ENCODE results near the gene TDRD15. TPM values are rescaled to one million over a fixed set of nuclear protein-coding genes. Genes with fewer than 3 reads are reported as not detected.

Gene TDRD15
- total RNA-seq, 3 donors from 2014 or later: not detected

DNA sequence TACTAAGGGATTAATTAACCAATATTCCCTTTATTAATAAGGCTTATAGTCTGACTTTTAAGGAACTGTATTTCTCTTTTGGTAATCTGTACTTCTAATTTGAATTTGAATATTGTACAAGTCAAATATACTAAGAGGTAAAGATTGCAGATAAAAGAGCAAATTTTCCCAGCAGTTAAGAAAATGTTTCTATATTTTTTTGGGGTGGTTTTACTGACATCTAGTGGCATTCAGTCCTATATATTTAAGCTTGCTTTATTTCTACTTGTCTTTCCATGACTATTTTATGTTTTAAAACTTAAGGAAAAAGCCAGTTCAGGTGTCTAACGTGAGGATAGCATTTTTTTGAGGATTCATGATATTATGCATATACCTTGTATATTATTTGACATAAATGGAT lies 41.6 kb downstream of the TDRD15 start:
- Histone ChIP-seq H3K9me3 (no peaks in the 10 kb centered on the region), H3K4me1 (ENCODE audit: low read depth) (no peaks in the 10 kb centered on the region), H3K36me3 (ENCODE audit: low read depth) (no peaks in the 10 kb centered on the region), H3K4me3 (no peak overlapping the region)
- ATAC-seq (no peak), DNase-seq (no peak)
- intact Hi-C loops (cut with DNase I, micrococcal nuclease): no loop called here
- TF ChIP-seq, protein P1, sequence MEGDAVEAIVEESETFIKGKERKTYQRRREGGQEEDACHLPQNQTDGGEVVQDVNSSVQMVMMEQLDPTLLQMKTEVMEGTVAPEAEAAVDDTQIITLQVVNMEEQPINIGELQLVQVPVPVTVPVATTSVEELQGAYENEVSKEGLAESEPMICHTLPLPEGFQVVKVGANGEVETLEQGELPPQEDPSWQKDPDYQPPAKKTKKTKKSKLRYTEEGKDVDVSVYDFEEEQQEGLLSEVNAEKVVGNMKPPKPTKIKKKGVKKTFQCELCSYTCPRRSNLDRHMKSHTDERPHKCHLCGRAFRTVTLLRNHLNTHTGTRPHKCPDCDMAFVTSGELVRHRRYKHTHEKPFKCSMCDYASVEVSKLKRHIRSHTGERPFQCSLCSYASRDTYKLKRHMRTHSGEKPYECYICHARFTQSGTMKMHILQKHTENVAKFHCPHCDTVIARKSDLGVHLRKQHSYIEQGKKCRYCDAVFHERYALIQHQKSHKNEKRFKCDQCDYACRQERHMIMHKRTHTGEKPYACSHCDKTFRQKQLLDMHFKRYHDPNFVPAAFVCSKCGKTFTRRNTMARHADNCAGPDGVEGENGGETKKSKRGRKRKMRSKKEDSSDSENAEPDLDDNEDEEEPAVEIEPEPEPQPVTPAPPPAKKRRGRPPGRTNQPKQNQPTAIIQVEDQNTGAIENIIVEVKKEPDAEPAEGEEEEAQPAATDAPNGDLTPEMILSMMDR (IDR thresholded peaks at IDR 0.05): no peak

DNA sequence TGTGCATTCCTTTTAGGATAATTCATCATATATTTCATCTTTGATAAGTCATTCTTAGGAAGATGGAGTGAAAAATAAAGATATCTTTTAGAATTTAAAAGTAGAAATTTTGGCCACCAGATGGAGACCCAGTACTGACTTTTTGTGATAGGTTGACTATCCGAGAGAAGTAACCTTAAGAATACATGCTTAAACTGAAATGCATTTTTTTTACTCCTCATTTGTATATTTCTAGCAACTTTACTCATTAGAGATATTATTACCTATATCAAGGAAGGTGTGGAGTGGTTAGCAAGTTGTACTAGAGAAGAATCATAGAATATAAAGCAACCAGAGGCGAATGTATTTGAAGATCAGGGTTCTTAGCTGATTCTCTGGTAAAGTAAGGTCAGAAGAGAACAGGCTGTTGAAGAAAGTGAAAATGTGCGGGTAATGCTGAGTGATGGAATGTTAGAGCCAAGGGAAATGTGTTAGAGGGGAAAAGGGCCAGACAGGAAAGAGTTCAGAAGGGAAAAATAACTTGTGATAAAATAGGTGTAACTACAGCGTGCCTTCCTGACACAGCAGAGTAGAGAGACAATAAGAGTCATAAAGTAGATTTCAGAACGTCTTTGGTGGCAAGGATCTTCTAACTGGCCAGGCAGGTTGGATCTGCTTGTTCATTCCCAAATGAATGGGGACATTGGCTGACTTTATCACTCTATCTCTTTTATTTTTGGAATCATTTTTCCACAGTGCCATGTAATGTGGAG lies 52.3 kb downstream of the TDRD15 start:
- Histone ChIP-seq H3K4me1 (ENCODE audit: low read depth) (no peaks in the 10 kb centered on the region), H3K36me3 (ENCODE audit: low read depth) (no peaks in the 10 kb centered on the region), H3K9me3 (no peaks in the 10 kb centered on the region), H3K4me3 (no peak overlapping the region)
- TF ChIP-seq, protein P1 (IDR thresholded peaks at IDR 0.05): no peak
- DNase-seq (peak in 1 of 3 donors; percentile 53), ATAC-seq (no peak)
- intact Hi-C loops (cut with DNase I, micrococcal nuclease): loop anchor here (2.0 to 10.0 kb wide), 2 partner anchors 139 to 141 kb away; no protein-coding TSS in a partner anchor

DNA sequence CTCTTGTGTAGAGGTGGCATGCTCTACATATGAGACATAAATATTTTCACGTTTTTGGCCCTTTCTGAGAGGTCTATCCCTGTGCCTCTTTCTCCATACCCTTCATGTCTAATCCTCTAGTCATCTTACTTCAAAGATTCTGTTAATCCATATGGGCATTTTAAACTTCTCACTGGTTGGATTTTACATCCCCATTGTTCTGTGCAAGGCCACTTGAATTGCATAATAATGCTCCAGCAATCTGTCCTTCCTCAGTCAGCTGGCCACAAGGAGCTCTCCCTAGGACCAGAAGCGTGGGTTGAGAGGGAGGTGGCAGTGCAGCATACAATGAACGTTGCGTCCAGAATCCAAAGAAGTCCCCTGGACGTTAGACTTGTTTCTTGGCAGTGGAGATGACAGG lies 58.2 kb downstream of the TDRD15 start:
- TF ChIP-seq, protein P1 (IDR thresholded peaks at IDR 0.05): no peak
- Histone ChIP-seq H3K9me3 (no peaks in the 10 kb centered on the region), H3K4me3 (no peak overlapping the region), H3K36me3 (ENCODE audit: low read depth) (no peaks in the 10 kb centered on the region), H3K4me1 (ENCODE audit: low read depth) (no peaks in the 10 kb centered on the region)
- no peak for ATAC-seq
- intact Hi-C loops (cut with DNase I, micrococcal nuclease): no loop called here
- no peak for DNase-seq

DNA sequence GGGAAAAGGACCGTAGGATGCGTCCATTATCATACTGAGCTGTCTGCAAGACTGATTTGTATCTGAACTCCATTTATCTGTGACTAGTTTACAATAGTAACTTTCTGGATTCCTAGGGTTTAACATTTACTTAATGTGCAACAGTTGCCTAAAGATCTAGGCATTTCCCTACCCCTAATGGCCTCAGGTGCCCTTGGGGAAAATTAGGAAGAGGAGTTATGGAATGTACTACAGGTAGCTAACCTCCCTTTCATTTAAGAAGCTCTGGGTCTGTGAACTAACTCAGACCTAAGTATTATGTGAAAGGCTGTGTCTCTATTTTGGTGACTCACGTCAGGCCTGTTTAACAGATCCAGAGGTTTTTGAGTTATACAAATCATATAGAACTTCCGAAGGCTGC lies 59.5 kb downstream of the TDRD15 start:
- DNase-seq: no peak
- H3K4me1 ChIP-seq (ENCODE audit: low read depth): no peaks in the 10 kb centered on the region
- no peaks in the 10 kb centered on the region for H3K9me3 ChIP-seq
- H3K4me3 ChIP-seq: no peak overlapping the region
- TF ChIP-seq, protein P1 (IDR thresholded peaks at IDR 0.05): no peak
- no peaks in the 10 kb centered on the region for H3K36me3 ChIP-seq (ENCODE audit: low read depth)
- ATAC-seq: no peak
- intact Hi-C loops (cut with DNase I, micrococcal nuclease): no loop called here

DNA sequence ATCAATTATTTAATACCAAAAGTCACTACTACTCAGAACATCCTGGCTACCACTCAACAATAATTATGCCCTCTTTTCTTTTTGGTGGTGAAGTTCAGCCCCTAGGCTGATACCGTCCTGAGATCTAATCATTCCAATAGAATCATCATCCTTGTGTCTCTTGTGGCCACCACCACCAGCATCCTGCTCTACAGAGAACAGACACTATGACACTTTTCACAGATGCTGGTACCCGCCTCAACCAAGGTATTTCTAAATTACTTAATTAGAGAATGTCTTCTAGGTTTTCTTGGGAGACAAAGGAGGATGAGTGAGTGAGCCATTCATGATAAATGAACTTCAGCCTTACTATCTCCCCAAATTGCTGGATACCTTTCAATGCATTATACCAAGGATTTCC lies 60.0 kb downstream of the TDRD15 start:
- no peak for ATAC-seq

More for the DNA sequence above, 60.0 kb downstream of the TDRD15 start:
- intact Hi-C loops (cut with DNase I, micrococcal nuclease): no loop called here
- no peaks in the 10 kb centered on the region for H3K4me1 ChIP-seq (ENCODE audit: low read depth)
- no peak overlapping the region for H3K4me3 ChIP-seq
- TF ChIP-seq, protein P1 (IDR thresholded peaks at IDR 0.05): no peak
- no peaks in the 10 kb centered on the region for H3K9me3 ChIP-seq
- DNase-seq: no peak
- no peaks in the 10 kb centered on the region for H3K36me3 ChIP-seq (ENCODE audit: low read depth)

All from mucosa of descending colon (tissue), 3 donors.